GM12891 (cell line): ENCODE data around the gene CCDC171.

ENCODE experiments used
- DNase-seq: peaks from one replicate; pipeline ENCODE4 v3.0.0; 2011; ENCODE audit warnings: low spot score; ENCODE audit not compliant: insufficient read length
- FAIRE-seq: peaks from 2 replicates; lab custom pipeline; 2011; peaks lifted over from hg19 to GRCh38; lab: Jason Lieb, UNC
- PAX5 ChIP-seq: IDR thresholded peaks from 2 replicates; pipeline ENCODE4 v1.6.1; 2011; ENCODE audit warnings: low read length, moderate library complexity, mild to moderate bottlenecking; ENCODE audit not compliant: insufficient read depth, severe bottlenecking
- POLR2A ChIP-seq: IDR thresholded peaks from 2 replicates; pipeline ENCODE4 v1.6.1; 2011; ENCODE audit warnings: low read depth, low read length, control low read depth
- POLR2AphosphoS5 ChIP-seq: IDR thresholded peaks from 2 replicates; pipeline ENCODE4 v1.6.1; 2011; ENCODE audit warnings: low read depth, low read length, control low read depth
- POU2F2 ChIP-seq: IDR thresholded peaks from 2 replicates; pipeline ENCODE4 v1.6.1; 2011; ENCODE audit warnings: low read depth, mild to moderate bottlenecking, control low read depth, low read length, moderate library complexity
- SPI1 ChIP-seq: IDR thresholded peaks from 2 replicates; pipeline ENCODE4 v1.6.1; 2011; ENCODE audit warnings: low read depth, low read length, control low read depth
- TAF1 ChIP-seq: IDR thresholded peaks from 2 replicates; pipeline ENCODE4 v1.6.1; 2011; ENCODE audit warnings: low read depth, low read length, control low read depth

Gene CCDC171

GRCh38 chr9:15717290-15717967 is 164.6 kb downstream of the CCDC171 start:
- FAIRE-seq = no peak
- no peak for TF ChIP-seq POLR2AphosphoS5
- no peak for TF ChIP-seq TAF1
- no peak for TF ChIP-seq SPI1
- TF ChIP-seq POU2F2 = no peak
- no peak for TF ChIP-seq PAX5
- TF ChIP-seq POLR2A = no peak
- no peak for DNase-seq

- no peak for FAIRE-seq
- TF ChIP-seq PAX5 = no peak
- no peak for TF ChIP-seq POLR2A
- no peak for TF ChIP-seq TAF1
- no peak for DNase-seq
Observed at GRCh38 chr9:15718423-15718822, 165.6 kb downstream of the CCDC171 start.

- DNase-seq (no peak), FAIRE-seq (no peak)
- TF ChIP-seq PAX5 (no peak), TAF1 (no peak), POU2F2 (no peak)
Observed at GRCh38 chr9:15720861-15721260, 168.0 kb downstream of the CCDC171 start.

GRCh38 chr9:15722888-15723287 is 170.0 kb downstream of the CCDC171 start:
- no peak for TF ChIP-seq TAF1
- no peak for TF ChIP-seq SPI1
- TF ChIP-seq POU2F2 = no peak
- TF ChIP-seq POLR2A = no peak
- no peak for TF ChIP-seq POLR2AphosphoS5
- no peak for TF ChIP-seq PAX5
- DNase-seq (no peak), FAIRE-seq (no peak)

- no peak for FAIRE-seq
- no peak for DNase-seq
- TF ChIP-seq POU2F2 (no peak), POLR2A (no peak), TAF1 (no peak), PAX5 (no peak), SPI1 (no peak)
Observed at GRCh38 chr9:15724016-15724415, 171.2 kb downstream of the CCDC171 start.

GRCh38 chr9:15724612-15725011 is 171.8 kb downstream of the CCDC171 start:
- DNase-seq = no peak
- no peak for FAIRE-seq
- TF ChIP-seq TAF1 (no peak), POU2F2 (no peak), POLR2AphosphoS5 (no peak), POLR2A (no peak), PAX5 (no peak), SPI1 (no peak)

- DNase-seq (no peak), FAIRE-seq (no peak)
- no peak for TF ChIP-seq POLR2AphosphoS5
- no peak for TF ChIP-seq SPI1
- no peak for TF ChIP-seq TAF1
- TF ChIP-seq POU2F2 = no peak
- TF ChIP-seq POLR2A = no peak
- no peak for TF ChIP-seq PAX5
Observed at GRCh38 chr9:15725953-15726352, 173.1 kb downstream of the CCDC171 start.

- FAIRE-seq = no peak
- no peak for DNase-seq
- TF ChIP-seq POU2F2 (no peak), POLR2AphosphoS5 (no peak), SPI1 (no peak), POLR2A (no peak), TAF1 (no peak)
Observed at GRCh38 chr9:15729507-15729906, 176.7 kb downstream of the CCDC171 start.

GRCh38 chr9:15735083-15735857 is 182.4 kb downstream of the CCDC171 start:
- DNase-seq (no peak), FAIRE-seq (no peak)
- TF ChIP-seq POLR2AphosphoS5 = no peak
- no peak for TF ChIP-seq POU2F2
- TF ChIP-seq TAF1 = no peak
- no peak for TF ChIP-seq SPI1
- no peak for TF ChIP-seq POLR2A
- no peak for TF ChIP-seq PAX5
